Osteoblast (primary cell): Measurements from ENCODE around the gene NADSYN1. TPM values are rescaled to one million over a fixed set of nuclear protein-coding genes. Genes with fewer than 3 reads are reported as not detected.

Source experiments
- DNase-seq: peaks from one replicate; pipeline ENCODE4 v3.0.0; 2011; ENCODE audit warnings: low spot score, mixed read lengths; ENCODE audit not compliant: insufficient read length; ENCODE audit errors: missing footprints
- H2AFZ ChIP-seq: 2 replicates; pipeline ENCODE4 v1.6.0; 2011; ENCODE audit warnings: mild to moderate bottlenecking, low read length
- H3K27ac ChIP-seq: 2 replicates; pipeline ENCODE4 v1.5.1; 2011; ENCODE audit warnings: mild to moderate bottlenecking, low read depth, low read length, moderate library complexity
- H3K27me3 ChIP-seq: 2 replicates; pipeline ENCODE4 v1.6.0; 2012; ENCODE audit warnings: mild to moderate bottlenecking, control low read depth, inconsistent platforms, low read length, moderate library complexity; ENCODE audit not compliant: insufficient read depth
- H3K36me3 ChIP-seq: 2 replicates; pipeline ENCODE4 v1.5.1; 2011; ENCODE audit warnings: mild to moderate bottlenecking, low read length, control low read depth, moderate library complexity; ENCODE audit not compliant: insufficient read depth
- H3K4me1 ChIP-seq: 2 replicates; pipeline ENCODE4 v1.5.1; 2011; ENCODE audit warnings: mild to moderate bottlenecking, low read length, control low read depth, moderate library complexity; ENCODE audit not compliant: insufficient read depth
- H3K4me2 ChIP-seq: 2 replicates; pipeline ENCODE4 v1.6.0; 2011; ENCODE audit warnings: mild to moderate bottlenecking, low read length; ENCODE audit not compliant: insufficient read depth
- H3K4me3 ChIP-seq: fragments of 200-600 bp; sonication (generic); 3 replicates; pipeline ENCODE4 v1.5.1; 2012; ENCODE audit warnings: mild to moderate bottlenecking, low read length, inconsistent platforms; ENCODE audit not compliant: insufficient read depth
- H3K79me2 ChIP-seq: 2 replicates; pipeline ENCODE4 v1.6.0; 2012; ENCODE audit warnings: mild to moderate bottlenecking, low read length, control low read depth, inconsistent platforms; ENCODE audit not compliant: insufficient read depth
- H3K9me3 ChIP-seq: 2 replicates; pipeline ENCODE4 v1.5.1; 2011; ENCODE audit warnings: low read depth, low read length, control low read depth
- H4K20me1 ChIP-seq: 2 replicates; pipeline ENCODE4 v1.6.0; 2012; ENCODE audit warnings: mild to moderate bottlenecking, low read length, control low read depth; ENCODE audit not compliant: insufficient read depth
- total RNA-seq: library from RNA; depleted of rRNA; stranded (reverse); fragments of >200 nt; gene quantifications from 2 replicates; pipeline ENCODE4 v1.2.3, GENCODE V29; 2012
- TF ChIP-seq, protein P1 (sequence below): IDR thresholded peaks from 2 replicates; pipeline ENCODE4 v1.5.1; 2011; ENCODE audit warnings: mild to moderate bottlenecking, low read depth, low read length, moderate library complexity; ENCODE audit errors: extremely low read depth

Gene NADSYN1
- total RNA-seq, 1 donor = 81.1 TPM

DNA sequence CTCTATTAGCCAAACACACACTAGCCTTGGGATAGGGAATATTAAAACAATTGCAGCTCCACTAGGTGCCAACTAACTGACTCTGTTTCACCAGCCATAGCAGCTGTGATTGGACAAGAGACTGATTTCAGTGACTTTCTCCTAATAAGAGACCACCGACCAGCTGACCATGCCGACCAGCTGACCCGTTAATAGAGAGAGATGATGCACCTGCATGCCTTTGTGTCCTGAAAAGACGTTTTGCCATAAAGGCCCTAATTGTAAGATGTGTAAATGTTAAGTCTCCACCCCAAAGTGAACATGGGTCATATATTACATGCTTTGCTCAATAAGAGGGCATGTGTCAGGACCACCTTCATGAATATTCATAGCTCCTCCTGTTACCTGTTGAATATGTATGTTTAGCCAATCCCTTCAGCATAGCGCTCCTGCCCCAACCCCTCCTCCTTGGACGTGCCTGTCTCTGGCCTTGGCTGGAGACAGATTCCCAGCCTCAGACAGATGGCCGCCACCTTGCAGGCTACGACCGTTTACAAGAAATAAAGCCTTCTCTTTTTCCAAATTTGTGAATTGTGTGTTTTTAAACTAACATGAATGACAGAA, 1.3 kb upstream of the NADSYN1 start:
- no peak for DNase-seq
- Histone ChIP-seq H4K20me1 (peaks cover 11% of the 10 kb centered on the region), H3K79me2 (peaks cover 35% of the 10 kb centered on the region), H3K9me3 (no peaks in the 10 kb centered on the region), H3K4me1 (peaks cover 30% of the 10 kb centered on the region), H3K27ac (no peak overlapping the region), H3K36me3 (peaks cover 19% of the 10 kb centered on the region), H3K27me3 (no peaks in the 10 kb centered on the region), H3K4me3 (peak overlapping the region; percentile 99), H3K4me2 (peak overlapping the region; percentile 100), H2AFZ (peak overlapping the region; percentile 98)
- TF ChIP-seq, protein P1, sequence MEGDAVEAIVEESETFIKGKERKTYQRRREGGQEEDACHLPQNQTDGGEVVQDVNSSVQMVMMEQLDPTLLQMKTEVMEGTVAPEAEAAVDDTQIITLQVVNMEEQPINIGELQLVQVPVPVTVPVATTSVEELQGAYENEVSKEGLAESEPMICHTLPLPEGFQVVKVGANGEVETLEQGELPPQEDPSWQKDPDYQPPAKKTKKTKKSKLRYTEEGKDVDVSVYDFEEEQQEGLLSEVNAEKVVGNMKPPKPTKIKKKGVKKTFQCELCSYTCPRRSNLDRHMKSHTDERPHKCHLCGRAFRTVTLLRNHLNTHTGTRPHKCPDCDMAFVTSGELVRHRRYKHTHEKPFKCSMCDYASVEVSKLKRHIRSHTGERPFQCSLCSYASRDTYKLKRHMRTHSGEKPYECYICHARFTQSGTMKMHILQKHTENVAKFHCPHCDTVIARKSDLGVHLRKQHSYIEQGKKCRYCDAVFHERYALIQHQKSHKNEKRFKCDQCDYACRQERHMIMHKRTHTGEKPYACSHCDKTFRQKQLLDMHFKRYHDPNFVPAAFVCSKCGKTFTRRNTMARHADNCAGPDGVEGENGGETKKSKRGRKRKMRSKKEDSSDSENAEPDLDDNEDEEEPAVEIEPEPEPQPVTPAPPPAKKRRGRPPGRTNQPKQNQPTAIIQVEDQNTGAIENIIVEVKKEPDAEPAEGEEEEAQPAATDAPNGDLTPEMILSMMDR = no peak

DNA sequence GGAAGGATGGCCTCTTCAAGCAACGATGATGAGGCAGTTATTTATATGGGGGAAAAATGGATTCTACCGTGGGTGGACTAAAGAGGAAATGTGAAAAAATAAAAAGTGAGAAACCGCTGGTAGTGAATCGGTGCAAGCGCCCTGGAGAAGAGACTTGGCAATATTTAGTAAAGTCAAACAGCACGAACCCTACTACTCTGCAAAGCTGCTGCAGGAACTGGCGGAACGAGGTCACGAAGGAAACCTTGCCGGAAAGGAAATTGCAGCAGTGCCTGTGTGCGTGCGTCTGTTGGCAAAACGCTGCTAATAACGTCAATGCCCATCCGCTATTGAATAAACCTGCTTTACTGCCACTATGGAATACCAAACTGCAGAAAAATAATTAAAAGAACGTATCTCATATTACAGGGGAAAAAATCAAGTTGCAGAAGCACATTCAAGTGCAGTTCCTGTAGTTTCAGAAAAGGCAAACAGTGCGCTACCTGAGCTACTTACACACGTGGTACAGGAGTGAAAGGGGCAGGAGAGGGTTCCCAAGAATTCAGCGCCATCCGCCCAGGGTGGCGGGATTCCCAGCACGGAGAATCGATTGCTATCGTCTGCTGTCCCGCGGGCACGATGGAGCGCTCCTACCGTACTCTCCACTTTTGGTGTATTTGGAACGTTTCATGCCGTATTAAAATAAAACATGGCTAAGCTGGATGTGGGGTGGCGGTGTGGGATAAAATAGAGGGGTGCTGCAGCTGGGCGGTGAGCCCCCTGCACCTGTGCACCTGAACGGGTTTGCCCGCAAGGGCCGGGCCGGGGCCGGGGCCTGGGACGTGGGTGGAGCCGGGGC, 585 bp upstream of the NADSYN1 start:
- Histone ChIP-seq H4K20me1 (peaks cover 8% of the 10 kb centered on the region), H3K4me1 (peaks cover 24% of the 10 kb centered on the region), H3K27me3 (no peaks in the 10 kb centered on the region), H3K9me3 (no peaks in the 10 kb centered on the region), H3K4me2 (peak overlapping the region; percentile 100), H3K27ac (peak overlapping the region; percentile 57), H2AFZ (peak overlapping the region; percentile 98), H3K4me3 (peak overlapping the region; percentile 99), H3K79me2 (peaks cover 35% of the 10 kb centered on the region), H3K36me3 (peaks cover 26% of the 10 kb centered on the region)
- TF ChIP-seq, protein P1 = no peak
- DNase-seq = no peak

DNA sequence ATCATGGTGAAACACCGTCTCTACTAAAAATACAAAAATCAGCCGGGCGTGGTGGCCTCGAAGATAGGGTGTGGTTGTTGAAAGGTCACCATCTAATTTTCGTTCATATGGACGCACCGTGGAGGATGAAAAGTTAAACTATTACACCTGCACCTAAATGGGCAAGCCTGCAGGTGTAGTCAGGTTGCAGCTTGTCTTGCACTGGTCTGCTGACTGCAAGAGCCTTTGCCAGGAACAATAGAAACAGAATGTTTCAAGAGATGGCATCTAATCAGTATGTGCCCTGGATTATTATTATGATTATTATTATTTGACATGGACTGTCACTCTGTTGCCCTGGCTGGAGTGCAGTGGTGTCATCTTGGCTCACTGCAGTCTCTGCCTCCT, 908 bp downstream of the NADSYN1 start:
- Histone ChIP-seq H3K4me3 (peak overlapping the region; percentile 99), H3K27me3 (no peaks in the 10 kb centered on the region), H3K79me2 (peaks cover 30% of the 10 kb centered on the region), H3K4me1 (peaks cover 19% of the 10 kb centered on the region), H3K27ac (peak overlapping the region; percentile 79), H3K9me3 (no peaks in the 10 kb centered on the region), H2AFZ (peak overlapping the region; percentile 95), H3K36me3 (peaks cover 41% of the 10 kb centered on the region), H4K20me1 (peaks cover 10% of the 10 kb centered on the region), H3K4me2 (peak overlapping the region; percentile 92)
- TF ChIP-seq, protein P1 = no peak
- DNase-seq = no peak

GRCh38 chr11:71454470-71455113, 1.6 kb downstream of the NADSYN1 start:
- H4K20me1 ChIP-seq = peaks cover 10% of the 10 kb centered on the region
- H3K27me3 ChIP-seq = no peaks in the 10 kb centered on the region
- TF ChIP-seq, protein P1 = no peak
- H3K27ac ChIP-seq = no peak overlapping the region
- no peak overlapping the region for H2AFZ ChIP-seq
- H3K9me3 ChIP-seq = no peaks in the 10 kb centered on the region
- peak overlapping the region; percentile 92 for H3K4me2 ChIP-seq
- H3K79me2 ChIP-seq = peaks cover 25% of the 10 kb centered on the region
- peaks cover 12% of the 10 kb centered on the region for H3K4me1 ChIP-seq
- peaks cover 48% of the 10 kb centered on the region for H3K36me3 ChIP-seq
- no peak for DNase-seq
- H3K4me3 ChIP-seq = no peak overlapping the region
